GM20000 (cell line): ENCODE measurements around the gene TNNI3K.

Experiments
- DNase-seq: peaks from one replicate; pipeline ENCODE4 v3.0.0; 2012; ENCODE audit warnings: low spot score
- TF ChIP-seq, protein P1 (sequence below): IDR thresholded peaks from 2 replicates; pipeline ENCODE4 v1.5.1; 2012; ENCODE audit warnings: mild to moderate bottlenecking, control low read depth; ENCODE audit errors: extremely low read depth, missing control alignments

The TNNI3K gene

DNA sequence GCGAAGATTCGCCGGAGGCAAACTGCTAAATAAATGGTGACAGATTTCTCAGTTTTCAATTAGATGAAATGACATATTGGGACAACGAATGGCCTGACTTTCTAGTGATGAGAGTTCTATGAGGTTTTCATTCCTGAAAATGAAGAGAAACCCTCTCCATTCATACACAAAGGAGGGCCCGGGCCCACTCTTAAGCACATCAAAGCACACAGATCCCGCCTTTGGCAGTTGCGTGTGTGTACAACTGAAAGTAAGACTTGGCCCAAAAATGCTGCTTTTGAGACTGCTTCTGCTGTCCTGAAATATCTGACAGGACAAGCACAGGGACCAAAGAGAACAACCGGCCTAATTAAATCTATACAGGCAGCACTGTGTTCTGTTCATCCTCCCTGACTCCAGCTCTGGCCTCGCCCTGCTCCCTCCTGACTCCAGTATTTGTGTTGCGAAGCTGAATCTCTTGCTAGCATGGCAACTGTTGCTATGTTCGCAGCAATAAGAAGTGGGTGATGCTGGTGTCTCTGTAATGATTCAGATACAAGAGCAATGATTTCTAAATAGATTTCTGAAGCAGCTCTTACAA lies 269.8 kb downstream of the TNNI3K start:
- TF ChIP-seq, protein P1, sequence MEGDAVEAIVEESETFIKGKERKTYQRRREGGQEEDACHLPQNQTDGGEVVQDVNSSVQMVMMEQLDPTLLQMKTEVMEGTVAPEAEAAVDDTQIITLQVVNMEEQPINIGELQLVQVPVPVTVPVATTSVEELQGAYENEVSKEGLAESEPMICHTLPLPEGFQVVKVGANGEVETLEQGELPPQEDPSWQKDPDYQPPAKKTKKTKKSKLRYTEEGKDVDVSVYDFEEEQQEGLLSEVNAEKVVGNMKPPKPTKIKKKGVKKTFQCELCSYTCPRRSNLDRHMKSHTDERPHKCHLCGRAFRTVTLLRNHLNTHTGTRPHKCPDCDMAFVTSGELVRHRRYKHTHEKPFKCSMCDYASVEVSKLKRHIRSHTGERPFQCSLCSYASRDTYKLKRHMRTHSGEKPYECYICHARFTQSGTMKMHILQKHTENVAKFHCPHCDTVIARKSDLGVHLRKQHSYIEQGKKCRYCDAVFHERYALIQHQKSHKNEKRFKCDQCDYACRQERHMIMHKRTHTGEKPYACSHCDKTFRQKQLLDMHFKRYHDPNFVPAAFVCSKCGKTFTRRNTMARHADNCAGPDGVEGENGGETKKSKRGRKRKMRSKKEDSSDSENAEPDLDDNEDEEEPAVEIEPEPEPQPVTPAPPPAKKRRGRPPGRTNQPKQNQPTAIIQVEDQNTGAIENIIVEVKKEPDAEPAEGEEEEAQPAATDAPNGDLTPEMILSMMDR: no peak
- DNase-seq: no peak

DNA sequence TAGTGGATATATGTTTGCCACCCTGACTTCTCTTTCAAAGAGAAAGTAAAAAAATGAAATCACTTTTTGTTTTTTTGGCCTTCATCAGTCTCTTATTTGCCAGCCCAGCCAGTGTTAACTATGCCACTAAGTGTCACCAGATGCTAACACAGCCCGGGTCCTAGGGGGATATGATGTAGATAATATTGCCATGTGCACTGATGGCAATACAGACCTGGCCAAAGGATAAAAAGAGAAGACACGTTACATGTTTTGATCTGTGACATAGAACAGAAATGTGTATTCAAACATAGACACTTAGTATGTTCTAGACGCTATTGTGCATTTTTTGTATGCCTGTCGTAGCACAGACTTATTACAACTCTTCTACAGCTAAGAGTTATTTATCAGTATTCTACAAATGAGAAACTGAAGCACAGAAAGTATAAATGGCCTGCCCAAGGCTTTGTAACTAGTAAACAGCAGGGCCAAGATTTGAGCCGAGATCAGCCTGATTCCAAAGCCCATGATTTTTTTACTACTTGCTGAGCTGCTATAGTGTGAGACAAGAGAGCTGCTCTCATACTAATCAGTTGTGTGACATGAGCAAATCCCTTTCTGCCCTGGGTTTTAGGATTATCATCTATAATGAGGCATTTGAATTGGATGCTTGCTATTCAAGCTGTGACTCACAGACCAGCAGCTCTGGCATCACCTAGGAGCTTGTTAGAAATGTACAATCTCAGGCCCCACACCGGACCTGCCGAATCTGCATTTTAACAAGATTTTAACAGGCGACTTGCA lies 270.9 kb downstream of the TNNI3K start:
- TF ChIP-seq, protein P1: no peak
- no peak for DNase-seq

DNA sequence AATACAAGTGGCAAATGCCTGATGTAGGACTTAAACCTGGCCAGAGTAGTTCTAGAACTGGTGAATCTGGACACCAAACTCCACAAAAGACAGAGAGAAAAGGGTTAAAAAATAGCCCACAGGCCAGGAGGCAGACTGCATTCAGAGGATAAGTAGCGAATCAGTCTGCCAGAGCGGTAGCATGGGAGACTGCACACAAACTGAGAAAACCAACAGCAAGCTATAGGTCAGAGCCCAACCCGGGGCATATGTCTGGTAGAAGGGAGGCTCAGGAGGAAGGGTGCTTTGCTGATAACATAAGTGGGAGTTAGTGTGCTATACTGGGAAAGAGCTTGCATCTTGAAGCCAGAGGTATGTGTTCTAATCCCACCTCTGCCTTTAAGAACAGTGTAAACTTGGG lies 273.3 kb downstream of the TNNI3K start:
- DNase-seq: no peak
- TF ChIP-seq, protein P1: no peak

DNA sequence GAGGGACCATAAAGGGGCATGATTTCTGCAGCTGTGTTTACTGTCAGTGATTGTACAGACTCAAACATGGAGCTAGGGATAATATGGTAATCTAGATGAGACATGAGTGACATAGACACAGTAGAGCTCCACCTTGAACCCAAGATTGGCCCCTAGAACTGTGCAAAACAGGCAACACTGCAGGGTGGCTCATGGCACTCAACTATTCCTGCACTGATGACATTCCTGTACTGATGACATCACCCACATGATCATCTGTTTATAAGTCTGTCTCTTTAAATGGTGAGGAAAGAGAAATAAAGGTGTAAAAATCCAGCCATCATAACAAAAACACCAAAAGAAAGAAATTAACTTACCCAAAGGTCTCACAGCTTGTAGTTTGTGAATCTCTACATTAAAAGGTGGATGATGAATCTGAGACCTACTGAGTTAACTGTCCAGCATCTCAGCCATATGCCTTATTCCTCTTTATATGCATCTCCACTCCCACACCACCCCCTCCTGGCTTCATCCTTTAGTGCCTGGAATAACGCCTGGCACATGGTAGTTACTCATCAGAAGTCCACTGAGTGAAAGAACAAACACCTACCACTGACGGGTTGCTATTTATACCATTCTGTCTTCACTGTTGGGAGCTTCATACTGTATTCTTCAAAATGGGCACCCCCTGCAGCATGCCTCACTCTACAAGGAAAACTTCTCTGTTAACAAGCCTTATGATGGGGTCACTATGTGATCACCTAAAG lies 277.2 kb downstream of the TNNI3K start, which contains the start of gene LRRC53:
LRRC53 (minus strand) TSS at position 442 of the 746 bp plus-strand sequence. CDS start 29,262 bp downstream, outside the sequence.
- no peak for DNase-seq
- TF ChIP-seq, protein P1: no peak

DNA sequence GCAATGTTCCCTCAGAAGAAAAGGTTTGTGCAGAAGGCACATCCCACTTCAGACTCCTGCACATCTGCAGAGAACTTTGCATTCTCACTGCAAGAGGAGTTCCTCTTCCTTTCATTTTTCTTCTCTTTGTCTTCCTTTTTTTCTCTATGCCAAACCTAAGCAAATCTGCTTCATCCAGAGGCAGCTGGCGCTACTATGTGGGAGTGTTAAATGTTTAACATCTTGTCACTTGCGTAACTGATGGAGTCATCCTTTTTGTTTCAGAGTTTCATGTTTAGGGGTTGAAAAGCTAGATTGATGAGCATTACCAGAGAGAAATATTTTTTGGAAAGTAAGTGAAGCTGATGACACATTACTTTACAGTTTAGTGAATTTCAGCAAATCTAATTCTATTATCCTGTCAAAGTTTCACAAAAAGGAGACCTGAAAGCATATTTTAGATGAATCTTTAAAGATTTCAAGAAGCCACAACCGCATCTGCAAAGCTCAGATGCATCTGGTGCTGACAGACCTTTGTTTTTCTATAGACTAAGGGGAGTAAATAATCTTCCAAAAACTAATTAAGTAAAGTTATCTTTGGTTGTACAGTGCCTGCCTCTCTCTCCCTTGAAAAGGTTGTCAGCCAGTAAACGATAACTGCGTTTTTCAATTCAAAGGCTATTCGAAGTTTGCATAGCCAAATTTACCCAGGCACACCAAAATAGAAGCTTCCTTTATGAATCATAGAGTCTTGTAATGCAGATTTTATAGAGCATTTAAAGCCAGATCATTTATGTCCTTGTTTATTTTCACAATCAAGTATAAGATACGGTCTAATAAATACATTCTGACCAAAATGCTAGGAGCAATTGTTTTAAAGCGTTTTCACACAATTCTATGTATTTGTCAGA lies 278.5 kb downstream of the TNNI3K start:
- TF ChIP-seq, protein P1: no peak
- no peak for DNase-seq

DNA sequence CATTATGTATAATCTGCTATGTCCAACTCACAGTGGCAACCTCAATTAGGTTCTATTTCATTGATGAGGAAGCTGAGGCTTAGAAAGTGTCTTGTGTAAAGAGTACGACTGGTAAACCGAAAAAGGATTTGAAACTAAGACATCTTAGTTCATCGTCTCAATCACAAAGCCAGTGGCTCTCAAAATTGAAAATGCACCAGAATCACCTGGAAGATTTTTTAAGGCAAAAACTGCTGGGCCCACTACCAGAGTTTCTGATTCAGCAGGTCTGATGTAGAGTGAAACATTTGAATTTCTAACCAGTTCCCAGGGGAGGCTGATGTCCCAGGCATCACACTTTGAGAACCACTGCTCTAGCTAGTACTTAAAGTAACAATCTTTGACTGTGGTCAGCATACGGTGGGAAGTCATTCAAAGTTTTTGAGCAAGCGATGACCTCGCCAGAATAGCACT lies 282.4 kb downstream of the TNNI3K start:
- peak; percentile 8 for DNase-seq
- TF ChIP-seq, protein P1: no peak
